Tibial artery (tissue), 4 donors: ENCODE results near the gene STARD9.

Experiments used
- DNase-seq, 2 donors: peaks; one replicate each; pipeline ENCODE4 v3.0.0-alpha.2; 2019
- H3K27ac ChIP-seq, 2 donors: fragments of 200-600 bp; sonication (generic) in 1 of 2; 1 replicate in 1 of 2; 2 replicates in 1 of 2; pipeline ENCODE4 v1.5.1; 2018 to 2019; ENCODE audit warnings: mild to moderate bottlenecking in 1 of 2
- H3K27me3 ChIP-seq, 2 donors: fragments of 200-600 bp; sonication (generic) in 1 of 2; one replicate each; pipeline versions ENCODE4 v1.5.1 to v1.6.0; 2016 to 2019
- H3K36me3 ChIP-seq, 3 donors: fragments of 200-600 bp; sonication (generic) in 2 of 3; one replicate each; pipeline ENCODE4 v1.5.1; 2016 to 2019; ENCODE audit warnings: mild to moderate bottlenecking in 2 of 3
- H3K4me1 ChIP-seq, 4 donors: fragments of 200-600 bp; sonication (generic) in 2 of 4; 1 replicate in 3 of 4; 2 replicates in 1 of 4; pipeline ENCODE4 v1.5.1; 2016 to 2019
- H3K4me3 ChIP-seq, 2 donors: fragments of 200-600 bp; sonication (generic) in 1 of 2; 1 replicate in 1 of 2; 2 replicates in 1 of 2; pipeline ENCODE4 v1.5.1; 2018 to 2019; ENCODE audit warnings: mild to moderate bottlenecking in 2 of 2
- H3K9me3 ChIP-seq, 3 donors: fragments of 200-600 bp; sonication (generic) in 1 of 3; one replicate each; pipeline ENCODE4 v1.5.1; 2016 to 2019
- intact Hi-C: fragments of 100-400 bp; cut with DNase I; formaldehyde crosslinking; loops from one replicate; pipeline ENCODE4 v1.15.0; 2023; ENCODE audit warnings: low total_unique reads
- TF ChIP-seq, protein P1 (sequence below), 2 experiments: fragments of 200-600 bp in 1 of 2; fragments of 450-650 bp in 1 of 2; IDR thresholded peaks; one replicate each; pipeline ENCODE4 v1.5.1; 2017 to 2019; ENCODE audit warnings: antibody characterized with exemption in 2 of 2, mild to moderate bottlenecking in 1 of 2, moderate library complexity in 1 of 2

The STARD9 gene

GRCh38 chr15:42725331-42725903 is 150.0 kb downstream of the STARD9 start:
- no peak for DNase-seq
- peaks cover 0 to 3% (median 0%) of the 10 kb centered on the region in 4 donors for H3K4me1 ChIP-seq
- no peaks in the 10 kb centered on the region for H3K27me3 ChIP-seq
- no peaks in the 10 kb centered on the region for H3K9me3 ChIP-seq
- TF ChIP-seq, protein P1, sequence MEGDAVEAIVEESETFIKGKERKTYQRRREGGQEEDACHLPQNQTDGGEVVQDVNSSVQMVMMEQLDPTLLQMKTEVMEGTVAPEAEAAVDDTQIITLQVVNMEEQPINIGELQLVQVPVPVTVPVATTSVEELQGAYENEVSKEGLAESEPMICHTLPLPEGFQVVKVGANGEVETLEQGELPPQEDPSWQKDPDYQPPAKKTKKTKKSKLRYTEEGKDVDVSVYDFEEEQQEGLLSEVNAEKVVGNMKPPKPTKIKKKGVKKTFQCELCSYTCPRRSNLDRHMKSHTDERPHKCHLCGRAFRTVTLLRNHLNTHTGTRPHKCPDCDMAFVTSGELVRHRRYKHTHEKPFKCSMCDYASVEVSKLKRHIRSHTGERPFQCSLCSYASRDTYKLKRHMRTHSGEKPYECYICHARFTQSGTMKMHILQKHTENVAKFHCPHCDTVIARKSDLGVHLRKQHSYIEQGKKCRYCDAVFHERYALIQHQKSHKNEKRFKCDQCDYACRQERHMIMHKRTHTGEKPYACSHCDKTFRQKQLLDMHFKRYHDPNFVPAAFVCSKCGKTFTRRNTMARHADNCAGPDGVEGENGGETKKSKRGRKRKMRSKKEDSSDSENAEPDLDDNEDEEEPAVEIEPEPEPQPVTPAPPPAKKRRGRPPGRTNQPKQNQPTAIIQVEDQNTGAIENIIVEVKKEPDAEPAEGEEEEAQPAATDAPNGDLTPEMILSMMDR (IDR thresholded peaks at IDR 0.05): no peak
- H3K4me3 ChIP-seq: no peak overlapping the region
- H3K27ac ChIP-seq: no peak overlapping the region
- intact Hi-C loops: no loop called here
- H3K36me3 ChIP-seq: peaks cover 70 to 98% (median 92%) of the 10 kb centered on the region in 3 donors

DNA sequence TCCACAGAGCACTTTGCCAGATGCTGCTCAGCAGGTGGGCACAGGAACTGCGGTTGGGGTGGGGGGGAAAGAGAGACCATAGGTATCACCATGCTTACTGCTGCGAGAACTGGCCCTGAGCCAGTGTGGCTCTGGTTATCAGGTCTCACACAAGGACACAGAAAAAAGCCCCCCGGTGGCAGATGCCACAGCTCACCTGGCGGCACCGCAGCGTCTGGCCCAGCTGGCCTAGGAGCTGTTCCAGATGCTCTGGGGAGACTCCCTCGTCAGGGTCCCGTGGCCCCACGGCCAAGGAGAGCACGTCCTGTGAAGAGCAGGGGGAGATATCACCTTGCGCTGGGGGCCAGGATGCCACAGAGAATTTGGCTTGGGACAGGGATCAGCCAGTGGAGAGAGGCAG is 150.7 kb downstream of the STARD9 start:
- H3K36me3 ChIP-seq: peaks cover 65 to 100% (median 96%) of the 10 kb centered on the region in 3 donors
- no peak overlapping the region for H3K27ac ChIP-seq
- no peak overlapping the region for H3K4me3 ChIP-seq
- H3K27me3 ChIP-seq: no peaks in the 10 kb centered on the region
- no peaks in the 10 kb centered on the region for H3K9me3 ChIP-seq
- DNase-seq: no peak
- TF ChIP-seq, protein P1 (IDR thresholded peaks at IDR 0.05): no peak
- peaks cover 0 to 1% (median 0%) of the 10 kb centered on the region in 4 donors for H3K4me1 ChIP-seq
- intact Hi-C loops: no loop called here

- no peaks in the 10 kb centered on the region for H3K9me3 ChIP-seq
- H3K27ac ChIP-seq: no peak overlapping the region
- intact Hi-C loops: no loop called here
- H3K4me3 ChIP-seq: no peak overlapping the region
- H3K4me1 ChIP-seq: no peaks in the 10 kb centered on the region
- no peak for DNase-seq
- H3K27me3 ChIP-seq: no peaks in the 10 kb centered on the region
- peaks cover 70 to 100% (median 99%) of the 10 kb centered on the region in 3 donors for H3K36me3 ChIP-seq
- TF ChIP-seq, protein P1 (IDR thresholded peaks at IDR 0.05): no peak
Observed at GRCh38 chr15:42727750-42728381, 152.5 kb downstream of the STARD9 start.

- Histone ChIP-seq H3K4me3 (no peak overlapping the region), H3K27me3 (no peaks in the 10 kb centered on the region), H3K4me1 (no peaks in the 10 kb centered on the region), H3K27ac (no peak overlapping the region), H3K9me3 (no peaks in the 10 kb centered on the region), H3K36me3 (peaks cover 66 to 100% (median 98%) of the 10 kb centered on the region in 3 donors)
- DNase-seq: no peak
- intact Hi-C loops: no loop called here
- TF ChIP-seq, protein P1 (IDR thresholded peaks at IDR 0.05): no peak
Observed at GRCh38 chr15:42728560-42728959, 153.2 kb downstream of the STARD9 start.

- intact Hi-C loops: no loop called here
- DNase-seq: no peak
- Histone ChIP-seq H3K27ac (no peak overlapping the region), H3K4me1 (no peaks in the 10 kb centered on the region), H3K27me3 (no peaks in the 10 kb centered on the region), H3K36me3 (peaks cover 66 to 100% (median 98%) of the 10 kb centered on the region in 3 donors), H3K4me3 (no peak overlapping the region), H3K9me3 (no peaks in the 10 kb centered on the region)
- TF ChIP-seq, protein P1 (IDR thresholded peaks at IDR 0.05): no peak
Observed at GRCh38 chr15:42728972-42729371, 153.6 kb downstream of the STARD9 start.
